OCI-LY1 (cell line): ENCODE measurements around the gene URB2.

Experiments
- H2AFZ ChIP-seq: fragments of 200-600 bp; sonication (generic), shearing (Covaris generic); 2 replicates; pipeline ENCODE4 v1.6.0; 2014; ENCODE audit warnings: antibody characterized with exemption, mild to moderate bottlenecking, low read length
- H3F3A ChIP-seq: fragments of 200-600 bp; sonication (generic), shearing (Covaris generic); 2 replicates; pipeline ENCODE4 v1.6.0; 2014; ENCODE audit warnings: mild to moderate bottlenecking, antibody characterized with exemption, low read length, moderate library complexity; ENCODE audit not compliant: insufficient read depth
- H3K27ac ChIP-seq: fragments of 200-600 bp; sonication (generic); 2 replicates; pipeline ENCODE4 v1.5.1; 2014; ENCODE audit warnings: low read length, mixed run types, mild to moderate bottlenecking, low read depth; ENCODE audit not compliant: poor library complexity, severe bottlenecking
- H3K27me3 ChIP-seq: fragments of 200-600 bp; sonication (generic); 2 replicates; pipeline ENCODE4 v1.6.0; 2014; ENCODE audit warnings: antibody characterized with exemption, mild to moderate bottlenecking, low read length, moderate library complexity; ENCODE audit not compliant: insufficient read depth
- H3K36me3 ChIP-seq: fragments of 200-600 bp; sonication (generic); 2 replicates; pipeline ENCODE4 v1.6.1; 2014; ENCODE audit warnings: mild to moderate bottlenecking, antibody characterized with exemption, low read length, moderate library complexity, mixed read lengths; ENCODE audit not compliant: insufficient read depth
- H3K4me1 ChIP-seq: fragments of 200-600 bp; sonication (generic); 2 replicates; pipeline ENCODE4 v1.5.1; 2014; ENCODE audit warnings: mild to moderate bottlenecking, low read length, moderate library complexity; ENCODE audit not compliant: insufficient read depth, severe bottlenecking
- H3K4me2 ChIP-seq: fragments of 200-600 bp; sonication (generic), shearing (Covaris generic); 2 replicates; pipeline ENCODE4 v1.6.1; 2014; ENCODE audit warnings: low read length
- H3K4me3 ChIP-seq: fragments of 200-600 bp; sonication (generic); 2 replicates; pipeline ENCODE4 v1.5.1; 2014; ENCODE audit warnings: low read length, low read depth, mild to moderate bottlenecking, mixed read lengths; ENCODE audit not compliant: poor library complexity, severe bottlenecking
- H3K79me2 ChIP-seq: fragments of 200-600 bp; shearing (Covaris generic); 2 replicates; pipeline ENCODE4 v1.6.1; 2016; ENCODE audit warnings: mixed run types, low read length, mixed read lengths; ENCODE audit not compliant: insufficient read depth
- H3K9ac ChIP-seq: fragments of 200-600 bp; sonication (generic), shearing (Covaris generic); 2 replicates; pipeline ENCODE4 v1.6.1; 2014; ENCODE audit warnings: mild to moderate bottlenecking, low read length, mixed read lengths
- H3K9me2 ChIP-seq: fragments of 200-600 bp; sonication (generic), shearing (Covaris generic); 2 replicates; pipeline ENCODE4 v1.6.1; 2014; ENCODE audit warnings: low read depth, mild to moderate bottlenecking, low read length, mixed read lengths
- H3K9me3 ChIP-seq: fragments of 200-600 bp; shearing (Covaris generic); 2 replicates; pipeline ENCODE4 v1.6.1; 2014; ENCODE audit warnings: low read length, mixed read lengths
- H4K20me1 ChIP-seq: fragments of 200-600 bp; sonication (generic), shearing (Covaris generic); 2 replicates; pipeline ENCODE4 v1.6.0; 2016; ENCODE audit warnings: mild to moderate bottlenecking, low read length; ENCODE audit not compliant: insufficient read depth
- CTCF ChIP-seq: fragments of 200-600 bp; sonication (generic), shearing (Covaris generic); IDR thresholded peaks from 2 replicates; pipeline ENCODE4 v1.5.1; 2017; ENCODE audit warnings: mild to moderate bottlenecking, antibody characterized with exemption, low read length, moderate library complexity, mixed read lengths
- EZH2 ChIP-seq: fragments of 200-600 bp; sonication (generic), shearing (Covaris generic); IDR thresholded peaks from 2 replicates; pipeline ENCODE4 v1.8.0; 2017; ENCODE audit warnings: borderline replicate concordance, mixed run types, mild to moderate bottlenecking, antibody characterized with exemption, low read length, moderate library complexity, mixed read lengths

The URB2 gene

GRCh38 chr1:229641306-229641705, 15.3 kb downstream of the URB2 start:
- Histone ChIP-seq H3K9me3 (no peaks in the 10 kb centered on the region), H3K79me2 (peaks cover 11% of the 10 kb centered on the region; the same call in 1 of the 2 replicates), H3K4me2 (no peak overlapping the region), H4K20me1 (no peaks in the 10 kb centered on the region), H3F3A (no peaks in the 10 kb centered on the region), H3K9me2 (no peaks in the 10 kb centered on the region), H3K9ac (no peak overlapping the region), H3K36me3 (peaks cover 89% of the 10 kb centered on the region), H3K4me1 (no peaks in the 10 kb centered on the region), H2AFZ (no peak overlapping the region), H3K27me3 (no peaks in the 10 kb centered on the region), H3K27ac (no peak overlapping the region), H3K4me3 (no peak overlapping the region)
- TF ChIP-seq CTCF (no peak), EZH2 (no peak)

GRCh38 chr1:229642376-229642775, 16.3 kb downstream of the URB2 start:
- H3K9me3 ChIP-seq, result no peaks in the 10 kb centered on the region
- H3K27ac ChIP-seq, result no peak overlapping the region
- H3K9me2 ChIP-seq, result no peaks in the 10 kb centered on the region
- H2AFZ ChIP-seq, result no peak overlapping the region
- H3K4me3 ChIP-seq, result no peak overlapping the region
- no peak overlapping the region for H3K9ac ChIP-seq
- H3K79me2 ChIP-seq, result peaks cover 11% of the 10 kb centered on the region; the same call in 1 of the 2 replicates
- no peaks in the 10 kb centered on the region for H3F3A ChIP-seq
- H3K4me1 ChIP-seq, result no peaks in the 10 kb centered on the region
- peaks cover 89% of the 10 kb centered on the region for H3K36me3 ChIP-seq
- H4K20me1 ChIP-seq, result no peaks in the 10 kb centered on the region
- no peak overlapping the region for H3K4me2 ChIP-seq
- no peak for TF ChIP-seq CTCF
- no peak for TF ChIP-seq EZH2
- no peaks in the 10 kb centered on the region for H3K27me3 ChIP-seq

- Histone ChIP-seq H3K27me3 (no peaks in the 10 kb centered on the region), H3K27ac (no peak overlapping the region), H3K4me2 (no peak overlapping the region), H3K9me3 (no peaks in the 10 kb centered on the region), H3K9me2 (no peaks in the 10 kb centered on the region), H3F3A (no peaks in the 10 kb centered on the region), H3K36me3 (peaks cover 89% of the 10 kb centered on the region), H3K4me1 (no peaks in the 10 kb centered on the region), H3K4me3 (no peak overlapping the region), H3K9ac (no peak overlapping the region), H3K79me2 (peaks cover 11% of the 10 kb centered on the region; the same call in 1 of the 2 replicates), H4K20me1 (no peaks in the 10 kb centered on the region), H2AFZ (no peak overlapping the region)
- TF ChIP-seq CTCF (no peak), EZH2 (no peak)
Measured at GRCh38 chr1:229642970-229643369, 16.9 kb downstream of the URB2 start.
